Tibial nerve (tissue), 4 donors: Measurements from ENCODE around the gene CDC25B. TPM values are rescaled to one million over a fixed set of nuclear protein-coding genes. Genes with fewer than 3 reads are reported as not detected.

Source experiments
- DNase-seq, 2 donors: peaks; one replicate each; pipeline ENCODE4 v3.0.0-alpha.2; 2019; ENCODE audit warnings: low spot score in 2 of 2
- H3K27ac ChIP-seq, 4 donors: fragments of 200-600 bp; sonication (generic) in 3 of 4; one replicate each; pipeline ENCODE4 v1.5.1; 2017 to 2019; ENCODE audit warnings: mild to moderate bottlenecking in 1 of 4
- H3K27me3 ChIP-seq, 2 donors: fragments of 200-600 bp; sonication (generic) in 1 of 2; one replicate each; pipeline versions ENCODE4 v1.5.1 to v1.6.0; 2017 to 2019
- H3K36me3 ChIP-seq, 3 donors: fragments of 200-600 bp; sonication (generic); one replicate each; pipeline ENCODE4 v1.5.1; 2018 to 2019
- H3K4me1 ChIP-seq, 4 donors: fragments of 200-600 bp; sonication (generic) in 3 of 4; one replicate each; pipeline ENCODE4 v1.5.1; 2017 to 2019
- H3K4me3 ChIP-seq, 4 donors: fragments of 200-600 bp; sonication (generic) in 3 of 4; one replicate each; pipeline ENCODE4 v1.5.1; 2017 to 2019; ENCODE audit warnings: mild to moderate bottlenecking in 1 of 4, moderate library complexity in 1 of 4
- H3K9me3 ChIP-seq, 4 donors: fragments of 200-600 bp; sonication (generic) in 3 of 4; one replicate each; pipeline ENCODE4 v1.5.1; 2017 to 2019
- EP300 ChIP-seq, 2 donors: sonication (generic); formaldehyde crosslinking; IDR thresholded peaks; one replicate each; pipeline ENCODE4 v1.6.1; 2017; ENCODE audit warnings: antibody characterized with exemption in 2 of 2, mild to moderate bottlenecking in 1 of 2
- POLR2A ChIP-seq, 2 donors: fragments of 450-650 bp; IDR thresholded peaks; one replicate each; pipeline ENCODE4 v1.6.1; 2017; ENCODE audit warnings: antibody characterized with exemption in 2 of 2, mild to moderate bottlenecking in 2 of 2, moderate library complexity in 2 of 2
- WGBS, 2 donors: methylation state at CpG; one replicate each; pipeline ENCODE4 v1.1.5; 2018; 5-methylcytosine and 5-hydroxymethylcytosine counted together
- total RNA-seq, 4 donors: library from RNA; depleted of rRNA; stranded (reverse); fragments of >200 nt; gene quantifications; one replicate each; pipeline ENCODE4 v1.1.0, GENCODE V29; 2016
- TF ChIP-seq, protein P1 (sequence below), 5 experiments: fragments of 200-600 bp in 3 of 5; fragments of 450-650 bp in 2 of 5; sonication (generic) in 3 of 5; IDR thresholded peaks; one replicate each; pipeline ENCODE4 v1.5.1; 2016 to 2019; ENCODE audit warnings: antibody characterized with exemption in 5 of 5, mild to moderate bottlenecking in 3 of 5, moderate library complexity in 2 of 5

Gene CDC25B
- total RNA-seq, 4 donors from 2014 or later = 33.0 to 65.4 (median 43.9) TPM

DNA sequence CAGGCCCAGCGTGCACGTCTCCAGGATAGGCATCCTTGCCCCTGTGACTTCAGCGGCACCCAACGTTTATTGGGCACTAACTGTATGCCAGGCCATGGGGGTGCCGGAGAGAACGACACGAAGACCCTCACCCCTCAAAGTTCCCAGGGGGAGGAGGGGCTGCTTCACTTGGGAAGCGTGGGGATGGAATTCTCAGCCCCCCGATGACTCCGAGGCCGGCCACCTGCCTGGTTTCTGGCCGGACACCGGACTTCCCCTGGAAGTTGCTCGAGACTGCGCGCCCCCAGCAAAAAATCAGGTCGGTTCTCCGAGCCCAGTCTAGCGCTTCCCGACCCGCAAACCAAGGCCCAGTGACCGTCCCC is 50.2 kb downstream of the CDC25B start:
- DNase-seq = no peak
- Histone ChIP-seq H3K27me3 (no peaks in the 10 kb centered on the region), H3K27ac (peak overlapping the region; percentile 81 to 98 (median 91)), H3K9me3 (no peaks in the 10 kb centered on the region), H3K4me1 (peaks cover 0 to 28% (median 10%) of the 10 kb centered on the region in 4 donors), H3K4me3 (peak overlapping the region; percentile 73 to 94 (median 86)), H3K36me3 (peaks cover 0 to 4% (median 0%) of the 10 kb centered on the region in 3 donors)
- TF ChIP-seq, protein P1, sequence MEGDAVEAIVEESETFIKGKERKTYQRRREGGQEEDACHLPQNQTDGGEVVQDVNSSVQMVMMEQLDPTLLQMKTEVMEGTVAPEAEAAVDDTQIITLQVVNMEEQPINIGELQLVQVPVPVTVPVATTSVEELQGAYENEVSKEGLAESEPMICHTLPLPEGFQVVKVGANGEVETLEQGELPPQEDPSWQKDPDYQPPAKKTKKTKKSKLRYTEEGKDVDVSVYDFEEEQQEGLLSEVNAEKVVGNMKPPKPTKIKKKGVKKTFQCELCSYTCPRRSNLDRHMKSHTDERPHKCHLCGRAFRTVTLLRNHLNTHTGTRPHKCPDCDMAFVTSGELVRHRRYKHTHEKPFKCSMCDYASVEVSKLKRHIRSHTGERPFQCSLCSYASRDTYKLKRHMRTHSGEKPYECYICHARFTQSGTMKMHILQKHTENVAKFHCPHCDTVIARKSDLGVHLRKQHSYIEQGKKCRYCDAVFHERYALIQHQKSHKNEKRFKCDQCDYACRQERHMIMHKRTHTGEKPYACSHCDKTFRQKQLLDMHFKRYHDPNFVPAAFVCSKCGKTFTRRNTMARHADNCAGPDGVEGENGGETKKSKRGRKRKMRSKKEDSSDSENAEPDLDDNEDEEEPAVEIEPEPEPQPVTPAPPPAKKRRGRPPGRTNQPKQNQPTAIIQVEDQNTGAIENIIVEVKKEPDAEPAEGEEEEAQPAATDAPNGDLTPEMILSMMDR (IDR thresholded peaks at IDR 0.05) = no peak
- TF ChIP-seq POLR2A (IDR thresholded peaks at IDR 0.05) (no peak), EP300 (IDR thresholded peaks at IDR 0.05) (no peak)
- 1 to 3% methylated on average over 12 to 21 of the region's 22 CpGs for WGBS, 2 donors

DNA sequence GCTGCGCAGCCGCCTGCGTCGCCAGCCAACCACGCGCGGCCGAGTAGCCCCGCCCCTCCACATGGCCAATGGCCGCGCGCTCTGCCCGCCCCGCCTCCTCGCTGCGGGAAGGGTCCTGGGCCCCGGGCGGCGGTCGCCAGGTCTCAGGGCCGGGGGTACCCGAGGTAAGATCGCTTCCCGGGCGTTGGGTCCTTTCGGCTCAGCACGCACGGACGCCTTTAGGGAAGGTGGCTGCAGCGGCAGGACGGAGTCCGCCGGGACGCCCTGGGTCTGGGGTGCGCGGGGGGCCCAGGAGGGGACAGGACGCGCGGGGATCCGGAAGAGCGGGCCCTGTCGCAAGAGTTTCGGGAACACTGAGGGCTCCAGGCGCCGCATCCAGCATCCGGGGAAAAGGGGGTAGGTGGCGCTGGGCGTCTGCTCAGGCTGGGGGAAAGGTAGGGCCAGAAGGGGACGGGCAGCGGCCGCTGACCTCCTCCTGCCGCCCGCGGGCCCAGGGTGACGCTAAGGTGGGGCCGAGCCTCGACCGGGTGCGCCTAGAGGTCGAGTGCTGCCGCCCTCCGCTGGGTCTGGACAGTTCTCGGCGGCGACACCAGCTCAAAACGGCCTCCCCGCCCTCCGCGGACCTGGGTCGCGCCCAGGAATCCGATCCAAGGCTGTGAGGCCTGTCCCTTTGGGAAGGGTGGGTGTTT is 50.8 kb downstream of the CDC25B start, which contains the start of gene MAVS:
Gene MAVS, plus strand, starts transcription at position 95 of the 689 bp plus-strand sequence. CDS start 7,791 bp downstream, outside the sequence.
- H3K27ac ChIP-seq = peak within 1 kb of the TSS; percentile 81 to 98 (median 91)
- peaks cover 0 to 4% (median 0%) of the 10 kb centered on the region in 3 donors for H3K36me3 ChIP-seq
- peak within 1 kb of the TSS; percentile 73 to 94 (median 86) for H3K4me3 ChIP-seq
- no peaks in the 10 kb centered on the region for H3K9me3 ChIP-seq
- TF ChIP-seq, protein P1 (IDR thresholded peaks at IDR 0.05) = peak in 1 of 5 experiments; percentile 36
- TF ChIP-seq EP300 (IDR thresholded peaks at IDR 0.05) = peak in 1 of 2 donors; percentile 90
- TF ChIP-seq POLR2A (IDR thresholded peaks at IDR 0.05) = peak in 1 of 2 donors; percentile 86
- H3K27me3 ChIP-seq = no peaks in the 10 kb centered on the region
- peaks cover 0 to 28% (median 10%) of the 10 kb centered on the region in 4 donors for H3K4me1 ChIP-seq
- 0% methylated on average over 14 to 45 of the region's 72 CpGs for WGBS, 2 donors
- DNase-seq = peak; percentile 80 to 81

DNA sequence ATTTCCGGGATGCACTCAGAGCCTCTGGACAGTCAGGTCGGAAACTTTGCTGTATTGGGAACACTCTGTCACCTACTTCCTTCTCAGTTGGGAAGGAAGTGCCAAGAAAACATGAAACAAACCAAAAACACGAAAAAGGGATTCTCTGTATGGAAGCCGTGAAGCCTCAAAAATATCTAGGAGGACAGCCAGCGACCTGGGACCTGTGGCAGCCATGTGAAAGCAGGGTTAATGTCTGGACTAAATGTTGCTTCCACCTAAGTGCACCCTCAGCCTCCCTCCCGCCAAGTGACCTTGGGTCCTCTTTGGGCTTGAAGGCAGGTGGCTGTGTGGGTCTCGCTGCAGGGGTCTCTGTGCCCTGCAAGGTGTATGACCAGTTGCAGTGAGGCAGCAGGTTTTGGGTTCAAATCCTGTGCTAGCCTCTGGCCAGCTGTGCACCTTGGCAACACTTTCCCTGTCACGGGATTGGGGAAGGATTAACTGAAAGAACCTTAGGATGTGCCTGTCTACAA is 51.4 kb downstream of the CDC25B start:
- H3K27me3 ChIP-seq = no peaks in the 10 kb centered on the region
- H3K27ac ChIP-seq = peak overlapping the region; percentile 81 to 98 (median 91)
- no peak for DNase-seq
- TF ChIP-seq EP300 (IDR thresholded peaks at IDR 0.05) = no peak
- TF ChIP-seq, protein P1 (IDR thresholded peaks at IDR 0.05) = no peak
- no peak for TF ChIP-seq POLR2A (IDR thresholded peaks at IDR 0.05)
- H3K36me3 ChIP-seq = peaks cover 0 to 4% (median 0%) of the 10 kb centered on the region in 3 donors
- H3K4me3 ChIP-seq = peak overlapping the region; percentile 73 to 94 (median 86)
- no peaks in the 10 kb centered on the region for H3K9me3 ChIP-seq
- 15 to 25% methylated on average over 7 to 8 of the region's 8 CpGs for WGBS, 2 donors
- peaks cover 0 to 28% (median 10%) of the 10 kb centered on the region in 4 donors for H3K4me1 ChIP-seq

DNA sequence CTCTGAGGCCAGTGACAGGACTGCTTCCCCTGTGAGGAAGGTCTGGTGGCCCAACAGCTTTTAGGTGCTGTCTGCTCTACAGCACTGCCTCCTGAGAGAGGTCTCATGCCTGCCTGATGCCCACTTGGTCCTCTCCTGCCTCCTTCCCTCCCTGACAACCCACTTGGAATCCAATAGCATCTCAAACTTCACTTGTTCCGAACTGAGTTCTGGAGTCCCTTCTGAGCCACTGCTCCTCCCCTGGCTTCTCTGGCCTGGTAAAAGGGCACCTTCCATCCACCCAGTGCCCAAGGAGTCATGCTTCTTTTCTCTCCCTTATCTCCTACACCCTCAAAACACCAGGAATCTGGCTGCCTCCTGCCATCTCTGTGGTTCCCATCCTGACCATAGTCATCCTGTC is 52.5 kb downstream of the CDC25B start:
- no peaks in the 10 kb centered on the region for H3K27me3 ChIP-seq
- peaks cover 0 to 4% (median 0%) of the 10 kb centered on the region in 3 donors for H3K36me3 ChIP-seq
- TF ChIP-seq EP300 (IDR thresholded peaks at IDR 0.05) = no peak
- no peak for TF ChIP-seq POLR2A (IDR thresholded peaks at IDR 0.05)
- H3K4me3 ChIP-seq = no peak overlapping the region
- H3K27ac ChIP-seq = peak overlapping the region in 1 of 4 donors; percentile 43
- H3K9me3 ChIP-seq = no peaks in the 10 kb centered on the region
- DNase-seq = no peak
- peaks cover 0 to 28% (median 10%) of the 10 kb centered on the region in 4 donors for H3K4me1 ChIP-seq
- 85 to 100% methylated on average over 1 of the region's 1 CpG for WGBS, 2 donors

DNA sequence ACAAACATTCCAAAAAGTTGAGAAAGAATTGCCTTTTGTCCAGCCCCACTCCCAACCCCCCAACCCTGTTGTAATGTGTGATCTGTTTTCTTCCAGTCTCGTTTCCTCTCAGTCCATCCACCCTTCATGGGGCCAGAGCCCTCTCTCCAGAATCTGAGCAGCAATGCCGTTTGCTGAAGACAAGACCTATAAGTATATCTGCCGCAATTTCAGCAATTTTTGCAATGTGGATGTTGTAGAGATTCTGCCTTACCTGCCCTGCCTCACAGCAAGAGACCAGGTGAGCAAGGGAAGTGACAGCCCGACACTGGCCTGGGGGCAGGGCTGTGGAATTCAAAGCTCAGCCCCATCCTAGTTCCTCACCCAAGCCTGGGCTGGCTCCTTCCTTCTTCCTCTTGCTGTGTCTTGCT is 58.4 kb downstream of the CDC25B start:
- Histone ChIP-seq H3K27ac (no peak overlapping the region), H3K4me1 (peaks cover 0 to 7% (median 0%) of the 10 kb centered on the region in 4 donors), H3K4me3 (no peak overlapping the region), H3K9me3 (no peaks in the 10 kb centered on the region), H3K36me3 (peaks cover 0 to 53% (median 13%) of the 10 kb centered on the region in 3 donors), H3K27me3 (no peaks in the 10 kb centered on the region)
- no peak for TF ChIP-seq EP300 (IDR thresholded peaks at IDR 0.05)
- TF ChIP-seq, protein P1 (IDR thresholded peaks at IDR 0.05) = no peak
- TF ChIP-seq POLR2A (IDR thresholded peaks at IDR 0.05) = no peak
- no peak for DNase-seq
- 69 to 71% methylated on average over 4 of the region's 4 CpGs for WGBS, 2 donors

Other genes with a start within 250 kb of the CDC25B start
- not detected for gene GFRA4, start 132.9 kb upstream of the CDC25B start, total RNA-seq
- 100 to 1,000 TPM; 162 to 385 (median 274) TPM for gene ADAM33, start 114.3 kb upstream of the CDC25B start, total RNA-seq
- 10 to 100 TPM in 3 of 4 donors, 1 to 10 TPM in 1; 5.2 to 33.9 (median 13.1) TPM for gene SIGLEC1, start 83.7 kb upstream of the CDC25B start, total RNA-seq
- gene HSPA12B, start 63.6 kb upstream of the CDC25B start, total RNA-seq = 10 to 100 TPM; 12.7 to 30.9 (median 18.7) TPM
- 10 to 100 TPM; 14.4 to 32.4 (median 22.2) TPM for gene ADISSP, start 28.6 kb upstream of the CDC25B start, total RNA-seq
- gene SPEF1, start 14.9 kb upstream of the CDC25B start, total RNA-seq = 1 to 10 TPM in 2 of 4 donors, not detected in 2; 1.1 to 1.8 TPM
- 100 to 1,000 TPM in 2 of 4 donors, 10 to 100 TPM in 2; 72.8 to 109 (median 100) TPM for gene CENPB, start 9.6 kb upstream of the CDC25B start, total RNA-seq
- gene AP5S1, start 24.2 kb downstream of the CDC25B start, total RNA-seq = 10 to 100 TPM in 3 of 4 donors, 1 to 10 TPM in 1; 9.4 to 20.7 (median 14.9) TPM
- gene MAVS, start 50.5 kb downstream of the CDC25B start, total RNA-seq = 10 to 100 TPM; 34.5 to 49.8 (median 39.3) TPM
- gene PANK2, start 93.1 kb downstream of the CDC25B start, total RNA-seq = 10 to 100 TPM; 58.2 to 79.7 (median 64.2) TPM
- 10 to 100 TPM; 17.0 to 25.5 (median 19.6) TPM for gene RNF24, start 219.2 kb downstream of the CDC25B start, total RNA-seq